ENCODE results near the gene FMNL1.
A peak's percentile ranks its signal among the peaks of the same experiment; 100 is the strongest.

Gene FMNL1

GRCh38 chr17:45223539-45224528 lies 2.1 kb downstream of the FMNL1 start:
- no peak for DNase-seq

- no peak for DNase-seq
Observed at GRCh38 chr17:45224671-45225050, 3.0 kb downstream of the FMNL1 start.

- no peak for DNase-seq
Observed at GRCh38 chr17:45225051-45225700, 3.5 kb downstream of the FMNL1 start.

- no peak for DNase-seq
Observed at GRCh38 chr17:45225964-45226530, 4.4 kb downstream of the FMNL1 start.

- DNase-seq: no peak
Observed at GRCh38 chr17:45226576-45226975, 4.9 kb downstream of the FMNL1 start.

- DNase-seq: no peak
Observed at GRCh38 chr17:45227101-45227925, 5.6 kb downstream of the FMNL1 start.

- no peak for DNase-seq
Observed at GRCh38 chr17:45227926-45228762, 6.5 kb downstream of the FMNL1 start.

GRCh38 chr17:45228763-45229539 lies 7.3 kb downstream of the FMNL1 start:
- no peak for DNase-seq

- no peak for DNase-seq
Observed at GRCh38 chr17:45229681-45230409, 8.2 kb downstream of the FMNL1 start.

GRCh38 chr17:45230410-45230786 lies 8.7 kb downstream of the FMNL1 start:
- no peak for DNase-seq

GRCh38 chr17:45230787-45231480 lies 9.2 kb downstream of the FMNL1 start:
- DNase-seq: no peak

- DNase-seq: no peak
Observed at GRCh38 chr17:45231481-45232116, 9.9 kb downstream of the FMNL1 start.

- DNase-seq: no peak
Observed at GRCh38 chr17:45232514-45233422, 11.1 kb downstream of the FMNL1 start.

GRCh38 chr17:45233423-45233924 lies 11.8 kb downstream of the FMNL1 start:
- DNase-seq: no peak

- peak; percentile 22 to 33 for DNase-seq
Observed at GRCh38 chr17:45234641-45235415, 13.1 kb downstream of the FMNL1 start.

- DNase-seq: peak in 1 of 2 experiments; percentile 53
Observed at GRCh38 chr17:45235416-45236281, 14.0 kb downstream of the FMNL1 start.

Data from NCI-H1930 (cell line).